ENCODE data around the gene RAPSN.

GRCh38 chr11:47446833-47447232 is 2.1 kb downstream of the RAPSN start:
- TF ChIP-seq CTCF (IDR thresholded peaks at IDR 0.05) (no peak), POLR2AphosphoS5 (IDR thresholded peaks at IDR 0.05) (no peak)
